ENCODE data around the gene COL21A1.
"Not testable (repeated sequence)": the region's sequence is repeated elsewhere in the genome, so short reads cannot be mapped to it uniquely, and the experiment has no call there.

The COL21A1 gene

GRCh38 chr6:56246881-56247653 lies at the start of gene COL21A1:
TSS of gene COL21A1 (minus strand) at chr6:56247580. CDS start at chr6:56182618, 64,962 bp downstream.
- DNase-seq (ENCODE audit: low read depth) = no peak

GRCh38 chr6:56293781-56294180 lies 46.4 kb upstream of the COL21A1 start:
- no peak for DNase-seq (ENCODE audit: low read depth)

- peak; percentile 74 for DNase-seq (ENCODE audit: low read depth)
Measured at GRCh38 chr6:56292505-56293181, 45.3 kb upstream of the COL21A1 start.

- DNase-seq (ENCODE audit: low read depth) = peak; percentile 44
Measured at GRCh38 chr6:56291302-56291917, 44.0 kb upstream of the COL21A1 start.

- no peak for DNase-seq (ENCODE audit: low read depth)
Measured at GRCh38 chr6:56289721-56290120, 42.3 kb upstream of the COL21A1 start.

- DNase-seq (ENCODE audit: low read depth) = no peak
Measured at GRCh38 chr6:56288347-56288746, 41.0 kb upstream of the COL21A1 start.

GRCh38 chr6:56282391-56282790 lies 35.0 kb upstream of the COL21A1 start:
- peak; percentile 73 for DNase-seq (ENCODE audit: low read depth)

GRCh38 chr6:56280126-56280525 lies 32.7 kb upstream of the COL21A1 start:
- DNase-seq (ENCODE audit: low read depth) = no peak

- DNase-seq (ENCODE audit: low read depth) = peak; percentile 87
Measured at GRCh38 chr6:56279331-56280080, 32.1 kb upstream of the COL21A1 start.

GRCh38 chr6:56278171-56278591 lies 30.8 kb upstream of the COL21A1 start:
- no peak for DNase-seq (ENCODE audit: low read depth)

- no peak for DNase-seq (ENCODE audit: low read depth)
Measured at GRCh38 chr6:56270812-56271441, 23.5 kb upstream of the COL21A1 start.

GRCh38 chr6:56268266-56268665 lies 20.9 kb upstream of the COL21A1 start:
- no peak for DNase-seq (ENCODE audit: low read depth)

GRCh38 chr6:56266011-56266410 lies 18.6 kb upstream of the COL21A1 start:
- DNase-seq (ENCODE audit: low read depth) = no peak

- DNase-seq (ENCODE audit: low read depth) = no peak
Measured at GRCh38 chr6:56263596-56264315, 16.4 kb upstream of the COL21A1 start.

- not testable (repeated sequence) for DNase-seq (ENCODE audit: low read depth)
Measured at GRCh38 chr6:56260593-56260992, 13.2 kb upstream of the COL21A1 start.

GRCh38 chr6:56259234-56260077 lies 12.1 kb upstream of the COL21A1 start:
- DNase-seq (ENCODE audit: low read depth) = peak; percentile 54

GRCh38 chr6:56255349-56255748 lies 8.0 kb upstream of the COL21A1 start:
- peak; percentile 61 for DNase-seq (ENCODE audit: low read depth)

- DNase-seq (ENCODE audit: low read depth) = peak; percentile 78
Measured at GRCh38 chr6:56250266-56250665, 2.9 kb upstream of the COL21A1 start.

- no peak for DNase-seq (ENCODE audit: low read depth)
Measured at GRCh38 chr6:56247654-56248122, 308 bp upstream of the COL21A1 start.

GRCh38 chr6:56246541-56246880 lies 869 bp downstream of the COL21A1 start:
- DNase-seq (ENCODE audit: low read depth) = no peak
